Posterior vena cava (tissue), 2 donors: ENCODE data around the gene CYP3A4. TPM values are rescaled to one million over a fixed set of nuclear protein-coding genes. Genes with fewer than 3 reads are reported as not detected.
"Not testable (repeated sequence)": the region's sequence is repeated elsewhere in the genome, so short reads cannot be mapped to it uniquely, and the experiment has no call there.

ENCODE experiments used
- DNase-seq: peaks from one replicate; pipeline ENCODE4 v3.0.0-alpha.2; 2020; ENCODE audit warnings: low spot score
- intact Hi-C, 2 donors: fragments of 100-400 bp; cut with DNase I; formaldehyde crosslinking; loops; one replicate each; pipeline versions ENCODE4 v1.14.1 to v1.14.2; 2022 to 2023
- total RNA-seq, 2 donors: library from RNA; stranded (reverse); fragmentation: NEBNext Ultra II Directional; extraction: Animal tissue kit (Norgen Biotek cat#: 25700); gene quantifications; one replicate each; pipeline ENCODE4 v1.2.1, GENCODE V29; 2021
- donor health status: DM: yes; HTN: yes; CAD: no.
- donor health status: DM: yes; HTN: yes; CAD: no.

Gene CYP3A4
- total RNA-seq, 2 donors from 2014 or later: not detected

GRCh38 chr7:99731638-99732374, 52.2 kb downstream of the CYP3A4 start:
- intact Hi-C loops: no loop called here
- DNase-seq: no peak

GRCh38 chr7:99730992-99731391, 53.0 kb downstream of the CYP3A4 start:
- intact Hi-C loops: no loop called here

GRCh38 chr7:99730238-99730810, 53.7 kb downstream of the CYP3A4 start:
- intact Hi-C loops: no loop called here
- no peak for DNase-seq

More at GRCh38 chr7:99730992-99731391, 53.0 kb downstream of the CYP3A4 start:
- DNase-seq: no peak

GRCh38 chr7:99729486-99730237, 54.3 kb downstream of the CYP3A4 start:
- intact Hi-C loops: no loop called here
- no peak for DNase-seq

- intact Hi-C loops: no loop called here
Observed at GRCh38 chr7:99728615-99729014, 55.4 kb downstream of the CYP3A4 start.

GRCh38 chr7:99723201-99723600, 60.8 kb downstream of the CYP3A4 start:
- intact Hi-C loops, DNase-seq: not testable (repeated sequence)

More at GRCh38 chr7:99728615-99729014, 55.4 kb downstream of the CYP3A4 start:
- DNase-seq: no peak

- no peak for DNase-seq
Observed at GRCh38 chr7:99720800-99721595, 63.0 kb downstream of the CYP3A4 start.

GRCh38 chr7:99719996-99720769, 63.8 kb downstream of the CYP3A4 start:
- intact Hi-C loops: no loop called here
- DNase-seq: no peak

More at GRCh38 chr7:99720800-99721595, 63.0 kb downstream of the CYP3A4 start:
- intact Hi-C loops: no loop called here

GRCh38 chr7:99713995-99714570, 69.9 kb downstream of the CYP3A4 start:
- intact Hi-C loops: no loop called here

GRCh38 chr7:99709838-99710578, 74.0 kb downstream of the CYP3A4 start:
- no peak for DNase-seq
- intact Hi-C loops: no loop called here

More at GRCh38 chr7:99713995-99714570, 69.9 kb downstream of the CYP3A4 start:
- no peak for DNase-seq

GRCh38 chr7:99709260-99709659, 74.7 kb downstream of the CYP3A4 start:
- intact Hi-C loops: no loop called here
- DNase-seq: no peak

GRCh38 chr7:99707096-99707495, 76.9 kb downstream of the CYP3A4 start:
- intact Hi-C loops: no loop called here
- no peak for DNase-seq

Other genes with a start within 250 kb of the CYP3A4 start
- gene FAM200A, start 232.1 kb downstream of the CYP3A4 start, total RNA-seq: 1 to 10 TPM; 3.2 to 5.4 TPM
- gene ZNF655, start 225.5 kb downstream of the CYP3A4 start, total RNA-seq: 10 to 100 TPM; 55.2 to 75.5 TPM
- gene TMEM225B, start 185.9 kb downstream of the CYP3A4 start, total RNA-seq: 1 to 10 TPM in 1 of 2 donors, under 1 TPM in 1; 0.57 to 2.0 TPM
- 10 to 100 TPM; 10.9 to 12.4 TPM for gene ZSCAN25, start 167.2 kb downstream of the CYP3A4 start, total RNA-seq
- 1 to 10 TPM in 1 of 2 donors, under 1 TPM in 1; 0.62 to 1.8 TPM for gene CYP3A5, start 104.2 kb downstream of the CYP3A4 start, total RNA-seq
- gene CYP3A7, start 49.0 kb downstream of the CYP3A4 start, total RNA-seq: not detected
- gene CYP3A43, start 43.8 kb upstream of the CYP3A4 start, total RNA-seq: under 1 TPM in 1 of 2 donors, not detected in 1; 0.14 TPM
- under 1 TPM in 1 of 2 donors, not detected in 1; 0.51 TPM for gene OR2AE1, start 92.8 kb upstream of the CYP3A4 start, total RNA-seq
- gene TRIM4, start 135.3 kb upstream of the CYP3A4 start, total RNA-seq: 10 to 100 TPM; 14.7 to 22.9 TPM
- gene GJC3, start 145.4 kb upstream of the CYP3A4 start, total RNA-seq: not detected
- 1 to 10 TPM in 1 of 2 donors, under 1 TPM in 1; 0.33 to 1.2 TPM for gene AZGP1, start 191.8 kb upstream of the CYP3A4 start, total RNA-seq
- gene ZKSCAN1, start 231.4 kb upstream of the CYP3A4 start, total RNA-seq: 10 to 100 TPM; 47.4 to 53.1 TPM